Natural killer cell (primary cell): ENCODE results near the gene TRPC4. TPM values are rescaled to one million over a fixed set of nuclear protein-coding genes. Genes with fewer than 3 reads are reported as not detected.

ENCODE experiments used
- ATAC-seq, 3 donors: fragments of 150-1000 bp in 2 of 3; fragments of 200-7000 bp in 1 of 3; cut with Tn5 transposase; 1 replicate in 1 of 3; 2 replicates in 2 of 3; pipeline ENCODE4 v1.10.0; 2021; ENCODE audit warnings: mild to moderate bottlenecking in 2 of 3, moderate library complexity in 2 of 3
- DNase-seq, 2 donors: peaks; one replicate each; pipeline versions ENCODE4 v3.0.0 to v3.0.0-alpha.2; 2013 to 2021; ENCODE audit warnings: mixed read lengths in 1 of 2
- H3K27ac ChIP-seq: one replicate; pipeline ENCODE4 v1.5.1; 2013; ENCODE audit warnings: mild to moderate bottlenecking, low read length
- H3K27me3 ChIP-seq: one replicate; pipeline ENCODE4 v1.6.1; 2013; ENCODE audit warnings: low read length; ENCODE audit not compliant: control insufficient read depth, insufficient read depth
- H3K36me3 ChIP-seq: one replicate; pipeline ENCODE4 v1.6.1; 2013; ENCODE audit warnings: low read length; ENCODE audit not compliant: control insufficient read depth, insufficient read depth
- H3K4me1 ChIP-seq: one replicate; pipeline ENCODE4 v1.6.1; 2013; ENCODE audit warnings: low read length; ENCODE audit not compliant: control insufficient read depth, insufficient read depth
- H3K4me3 ChIP-seq: one replicate; pipeline ENCODE4 v1.5.1; 2013; ENCODE audit warnings: low read length
- H3K9me3 ChIP-seq: one replicate; pipeline ENCODE4 v1.6.1; 2013; ENCODE audit warnings: low read length; ENCODE audit not compliant: control insufficient read depth, insufficient read depth
- H3K27ac Mint-ChIP-seq, 2 donors: one replicate each; pipeline ENCODE4 v1.8.0; 2022; ENCODE audit warnings: mild to moderate bottlenecking in 2 of 2, mixed read lengths in 2 of 2, moderate library complexity in 1 of 2
- H3K27me3 Mint-ChIP-seq, 2 donors: one replicate each; pipeline ENCODE4 v1.8.0; 2022; ENCODE audit warnings: low read depth in 2 of 2, mixed read lengths in 2 of 2
- H3K36me3 Mint-ChIP-seq: one replicate; pipeline ENCODE4 v1.8.0; 2022; ENCODE audit warnings: mixed read lengths
- H3K4me1 Mint-ChIP-seq, 2 donors: one replicate each; pipeline ENCODE4 v1.8.0; 2022; ENCODE audit warnings: mixed read lengths in 2 of 2
- H3K4me3 Mint-ChIP-seq: one replicate; pipeline ENCODE4 v1.8.0; 2022; ENCODE audit warnings: mild to moderate bottlenecking, moderate library complexity, mixed read lengths
- H3K9me3 Mint-ChIP-seq, 2 donors: one replicate each; pipeline ENCODE4 v1.8.0; 2022; ENCODE audit warnings: mixed read lengths in 2 of 2
- WGBS: methylation state at CpG from one replicate; pipeline ENCODE4 v1.1.7; 2013; ENCODE audit warnings: missing lambda C conversion rate; ENCODE audit not compliant: insufficient coverage; 5-methylcytosine and 5-hydroxymethylcytosine counted together
- intact Hi-C: fragments of 100-400 bp; cut with micrococcal nuclease; formaldehyde crosslinking; loops from one replicate; pipeline ENCODE4 v1.14.2; 2022
- total RNA-seq, 4 donors: library from RNA; stranded (reverse); fragments of 120-200 nt in 1 of 4; gene quantifications; one replicate each; pipeline versions ENCODE4 v1.2.3 to v1.2.4, GENCODE V29; 2013 to 2022
- TF ChIP-seq, protein P1 (sequence below): fragments of 200-600 bp; IDR thresholded peaks from one replicate; pipeline ENCODE4 v1.8.0; 2022; ENCODE audit warnings: antibody characterized with exemption

The TRPC4 gene
- total RNA-seq, 3 donors from 2014 or later (not counting 1 experiment from before 2014, with no cell fraction given) = not detected

DNA sequence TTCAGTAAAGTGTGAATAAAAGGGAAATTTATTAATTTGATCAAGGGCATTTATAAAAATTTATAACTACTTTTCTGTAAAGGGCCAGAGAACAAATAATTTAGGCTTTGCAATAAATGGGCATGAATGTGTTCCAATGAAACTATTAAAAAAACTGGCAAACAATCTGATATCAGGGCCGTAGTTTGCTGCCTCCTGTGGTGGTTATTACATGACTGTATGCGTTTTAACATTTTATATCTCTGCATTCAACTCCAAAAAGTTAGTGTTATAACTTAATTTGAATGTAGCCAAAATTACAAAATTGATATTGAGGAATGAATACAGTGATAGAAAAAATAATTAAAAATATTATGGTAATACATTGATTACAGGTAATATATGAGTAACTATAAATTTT is 190.5 kb downstream of the TRPC4 start:
- ATAC-seq (no peak), DNase-seq (no peak)
- H3K36me3 ChIP-seq = no peaks in the 10 kb centered on the region
- H3K27me3 ChIP-seq = no peaks in the 10 kb centered on the region
- H3K27ac ChIP-seq = no peak overlapping the region
- H3K4me3 Mint-ChIP-seq = no peak overlapping the region
- H3K9me3 Mint-ChIP-seq = peaks cover 0 to 2% of the 10 kb centered on the region in 2 donors
- WGBS = no CpG with 5 or more reads among the region's 2 CpGs
- H3K4me3 ChIP-seq = no peak overlapping the region
- no peak overlapping the region for H3K27ac Mint-ChIP-seq
- intact Hi-C loops = no loop called here
- no peaks in the 10 kb centered on the region for H3K27me3 Mint-ChIP-seq
- no peaks in the 10 kb centered on the region for H3K4me1 Mint-ChIP-seq
- H3K9me3 ChIP-seq = no peaks in the 10 kb centered on the region
- no peaks in the 10 kb centered on the region for H3K4me1 ChIP-seq
- TF ChIP-seq, protein P1, sequence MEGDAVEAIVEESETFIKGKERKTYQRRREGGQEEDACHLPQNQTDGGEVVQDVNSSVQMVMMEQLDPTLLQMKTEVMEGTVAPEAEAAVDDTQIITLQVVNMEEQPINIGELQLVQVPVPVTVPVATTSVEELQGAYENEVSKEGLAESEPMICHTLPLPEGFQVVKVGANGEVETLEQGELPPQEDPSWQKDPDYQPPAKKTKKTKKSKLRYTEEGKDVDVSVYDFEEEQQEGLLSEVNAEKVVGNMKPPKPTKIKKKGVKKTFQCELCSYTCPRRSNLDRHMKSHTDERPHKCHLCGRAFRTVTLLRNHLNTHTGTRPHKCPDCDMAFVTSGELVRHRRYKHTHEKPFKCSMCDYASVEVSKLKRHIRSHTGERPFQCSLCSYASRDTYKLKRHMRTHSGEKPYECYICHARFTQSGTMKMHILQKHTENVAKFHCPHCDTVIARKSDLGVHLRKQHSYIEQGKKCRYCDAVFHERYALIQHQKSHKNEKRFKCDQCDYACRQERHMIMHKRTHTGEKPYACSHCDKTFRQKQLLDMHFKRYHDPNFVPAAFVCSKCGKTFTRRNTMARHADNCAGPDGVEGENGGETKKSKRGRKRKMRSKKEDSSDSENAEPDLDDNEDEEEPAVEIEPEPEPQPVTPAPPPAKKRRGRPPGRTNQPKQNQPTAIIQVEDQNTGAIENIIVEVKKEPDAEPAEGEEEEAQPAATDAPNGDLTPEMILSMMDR = no peak
- no peaks in the 10 kb centered on the region for H3K36me3 Mint-ChIP-seq

GRCh38 chr13:37669845-37670244 is 199.7 kb downstream of the TRPC4 start:
- H3K9me3 ChIP-seq = no peaks in the 10 kb centered on the region
- H3K27me3 Mint-ChIP-seq = no peaks in the 10 kb centered on the region
- ATAC-seq (no peak), DNase-seq (no peak)
- H3K4me3 ChIP-seq = no peak overlapping the region
- TF ChIP-seq, protein P1 = no peak
- intact Hi-C loops = no loop called here
- H3K4me1 ChIP-seq = no peaks in the 10 kb centered on the region
- no peaks in the 10 kb centered on the region for H3K4me1 Mint-ChIP-seq
- no peaks in the 10 kb centered on the region for H3K36me3 ChIP-seq
- 40% methylated on average over 1 of the region's 1 CpG for WGBS
- H3K27ac ChIP-seq = no peak overlapping the region
- peaks cover 8% of the 10 kb centered on the region for H3K36me3 Mint-ChIP-seq
- no peak overlapping the region for H3K27ac Mint-ChIP-seq
- no peaks in the 10 kb centered on the region for H3K27me3 ChIP-seq
- H3K4me3 Mint-ChIP-seq = no peak overlapping the region
- peaks cover 15 to 16% of the 10 kb centered on the region in 2 donors for H3K9me3 Mint-ChIP-seq

DNA sequence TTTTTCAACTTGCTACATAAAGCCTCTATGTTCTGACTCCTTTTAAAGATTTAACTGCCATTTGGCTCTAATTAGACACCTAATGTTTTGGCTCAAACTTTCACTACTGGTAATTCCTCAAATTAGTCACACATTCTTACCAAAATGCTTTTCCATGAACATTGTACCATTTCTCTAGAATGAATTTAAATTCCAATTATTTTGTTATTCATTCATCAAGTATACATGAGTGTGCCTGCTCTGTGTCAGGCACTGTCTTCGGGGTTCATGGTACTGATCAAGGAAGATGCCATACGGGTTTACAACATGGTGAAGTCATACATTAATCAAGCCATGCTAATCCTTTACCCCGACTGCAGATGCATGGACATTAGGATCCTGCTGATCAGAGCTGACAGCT is 201.9 kb downstream of the TRPC4 start:
- Mint-ChIP-seq H3K4me1 (no peaks in the 10 kb centered on the region), H3K27me3 (no peaks in the 10 kb centered on the region), H3K9me3 (peaks cover 15% of the 10 kb centered on the region in 2 donors), H3K27ac (no peak overlapping the region), H3K36me3 (peaks cover 8% of the 10 kb centered on the region), H3K4me3 (no peak overlapping the region)
- DNase-seq (no peak), ATAC-seq (no peak)
- Histone ChIP-seq H3K4me1 (no peaks in the 10 kb centered on the region), H3K27ac (no peak overlapping the region), H3K9me3 (no peaks in the 10 kb centered on the region), H3K36me3 (no peaks in the 10 kb centered on the region), H3K4me3 (no peak overlapping the region), H3K27me3 (no peaks in the 10 kb centered on the region)
- WGBS = 49% methylated on average over 3 of the region's 3 CpGs
- intact Hi-C loops = no loop called here
- TF ChIP-seq, protein P1 = no peak

- Mint-ChIP-seq H3K36me3 (peaks cover 8% of the 10 kb centered on the region), H3K9me3 (peaks cover 15% of the 10 kb centered on the region in 2 donors), H3K27me3 (no peaks in the 10 kb centered on the region), H3K4me1 (no peaks in the 10 kb centered on the region), H3K27ac (no peak overlapping the region), H3K4me3 (no peak overlapping the region)
- Histone ChIP-seq H3K4me1 (no peaks in the 10 kb centered on the region), H3K9me3 (no peaks in the 10 kb centered on the region), H3K27ac (no peak overlapping the region), H3K27me3 (no peaks in the 10 kb centered on the region), H3K36me3 (no peaks in the 10 kb centered on the region), H3K4me3 (no peak overlapping the region)
- DNase-seq (no peak), ATAC-seq (no peak)
- intact Hi-C loops = no loop called here
- TF ChIP-seq, protein P1 = no peak
- WGBS = 75% methylated on average over 1 of the region's 2 CpGs
Observed at GRCh38 chr13:37666036-37666435, 203.5 kb downstream of the TRPC4 start.
